Left renal cortex interstitium (tissue), 4 donors: Measurements from ENCODE around the gene MAPK14. TPM values are rescaled to one million over a fixed set of nuclear protein-coding genes. Genes with fewer than 3 reads are reported as not detected.

ENCODE experiments used
- DNase-seq, 4 donors: peaks; one replicate each; pipeline ENCODE4 v3.0.0-alpha.2; 2013; ENCODE audit warnings: low read depth in 4 of 4, low spot score in 2 of 4, missing footprints in 1 of 4
- polyA plus RNA-seq, 4 donors: library from polyadenylated mRNA; unstranded; fragments of 120-200 nt; gene quantifications; one replicate each; pipeline ENCODE4 v1.2.1, GENCODE V29; 2013; ENCODE audit not compliant: insufficient read length in 4 of 4

Gene MAPK14
- polyA plus RNA-seq, 4 donors: 48.7 to 54.2 (median 50.7) TPM

- DNase-seq: peak in 3 of 4 donors; percentile 43 to 49 (median 45)
These were observed 104.1 kb downstream of the MAPK14 start for GRCh38 chr6:36131511-36132245.

DNA sequence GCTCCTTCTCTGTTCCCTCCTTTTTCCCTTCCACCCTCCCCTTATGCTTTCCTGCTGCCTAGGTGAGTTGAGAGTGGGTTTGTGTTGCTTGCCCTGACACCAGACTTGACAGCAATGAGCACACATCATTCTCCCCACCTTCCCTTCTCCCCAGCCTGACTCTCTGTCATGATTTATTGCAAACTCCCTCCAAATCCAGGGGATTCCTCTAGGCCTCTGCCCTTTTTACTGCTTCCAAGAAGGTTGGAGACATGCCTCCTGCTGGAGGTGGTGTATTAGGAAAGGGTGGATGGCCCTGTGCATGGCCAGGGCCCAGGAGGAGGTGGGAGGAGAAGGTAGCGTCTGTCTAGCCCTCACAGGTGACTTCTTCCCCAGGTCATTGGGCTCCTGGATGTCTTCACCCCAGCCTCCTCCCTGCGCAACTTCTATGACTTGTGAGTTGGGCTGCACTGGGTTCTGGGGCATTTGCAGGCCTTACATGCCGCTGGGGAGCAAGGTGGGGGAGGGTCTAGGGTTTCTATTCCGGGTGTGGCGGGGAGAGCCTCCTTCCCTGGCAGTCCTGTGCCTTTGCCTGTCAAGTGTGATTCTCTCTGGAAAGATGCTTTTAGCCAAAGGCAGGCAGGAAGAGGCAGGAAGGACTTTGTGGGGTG is 104.8 kb downstream of the MAPK14 start:
- no peak for DNase-seq

- DNase-seq: no peak
These were observed 105.5 kb downstream of the MAPK14 start for GRCh38 chr6:36133148-36133547.

- no peak for DNase-seq
These were observed 106.3 kb downstream of the MAPK14 start for GRCh38 chr6:36133912-36134311.

GRCh38 chr6:36135053-36135731 is 107.6 kb downstream of the MAPK14 start:
- no peak for DNase-seq

- DNase-seq: no peak
These were observed 108.4 kb downstream of the MAPK14 start for GRCh38 chr6:36136034-36136433.

DNA sequence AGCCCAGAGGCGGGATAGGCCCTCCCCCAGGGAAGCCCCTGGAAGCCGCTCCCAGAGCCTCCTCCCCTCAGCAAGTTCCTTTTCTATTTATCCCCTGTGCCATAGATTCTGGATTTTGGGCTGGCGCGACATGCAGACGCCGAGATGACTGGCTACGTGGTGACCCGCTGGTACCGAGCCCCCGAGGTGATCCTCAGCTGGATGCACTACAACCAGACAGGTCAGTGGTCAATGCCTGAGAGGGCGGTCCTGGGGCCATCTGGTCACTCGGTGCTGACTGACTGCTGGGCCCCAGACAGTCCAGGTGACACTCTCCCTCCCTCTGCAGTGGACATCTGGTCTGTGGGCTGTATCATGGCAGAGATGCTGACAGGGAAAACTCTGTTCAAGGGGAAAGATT is 108.9 kb downstream of the MAPK14 start:
- DNase-seq: no peak

GRCh38 chr6:36138667-36139066 is 111.1 kb downstream of the MAPK14 start:
- no peak for DNase-seq

DNA sequence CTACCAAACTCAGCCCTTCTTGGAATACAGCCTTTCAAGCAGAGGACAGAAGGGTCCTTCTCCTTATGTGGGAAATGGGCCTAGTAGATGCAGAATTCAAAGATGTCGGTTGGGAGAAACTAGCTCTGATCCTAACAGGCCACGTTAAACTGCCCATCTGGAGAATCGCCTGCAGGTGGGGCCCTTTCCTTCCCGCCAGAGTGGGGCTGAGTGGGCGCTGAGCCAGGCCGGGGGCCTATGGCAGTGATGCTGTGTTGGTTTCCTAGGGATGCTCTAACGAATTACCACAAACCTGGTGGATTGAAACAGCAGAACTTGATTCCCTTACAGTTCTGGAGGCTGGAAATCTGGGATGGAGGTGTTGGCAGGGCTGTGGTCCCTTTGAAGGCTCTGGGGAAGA is 111.8 kb downstream of the MAPK14 start:
- DNase-seq: no peak

GRCh38 chr6:36139991-36140710 is 112.5 kb downstream of the MAPK14 start:
- no peak for DNase-seq

- no peak for DNase-seq
These were observed 113.5 kb downstream of the MAPK14 start for GRCh38 chr6:36141091-36141490.

DNA sequence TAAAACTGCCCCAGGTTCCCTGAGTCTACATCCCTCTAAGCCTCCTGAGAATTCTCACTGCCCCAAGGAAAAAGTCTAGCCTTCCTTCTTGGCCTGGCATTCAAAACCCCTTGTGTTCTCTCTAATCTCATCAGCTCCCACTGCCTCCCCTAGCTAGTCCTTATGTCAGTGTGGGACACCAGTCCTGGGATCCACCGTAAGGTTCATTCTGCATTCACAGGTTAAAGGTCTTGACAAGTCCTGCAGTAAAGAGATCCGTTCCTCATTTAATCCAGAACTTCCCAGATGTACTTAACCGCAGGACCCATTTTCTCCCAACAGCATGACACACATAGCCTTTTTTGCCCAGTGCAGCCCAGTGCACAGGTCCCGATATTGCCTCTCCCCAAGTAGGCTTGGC is 114.4 kb downstream of the MAPK14 start:
- no peak for DNase-seq

GRCh38 chr6:36142971-36143838 is 115.6 kb downstream of the MAPK14 start:
- no peak for DNase-seq

DNA sequence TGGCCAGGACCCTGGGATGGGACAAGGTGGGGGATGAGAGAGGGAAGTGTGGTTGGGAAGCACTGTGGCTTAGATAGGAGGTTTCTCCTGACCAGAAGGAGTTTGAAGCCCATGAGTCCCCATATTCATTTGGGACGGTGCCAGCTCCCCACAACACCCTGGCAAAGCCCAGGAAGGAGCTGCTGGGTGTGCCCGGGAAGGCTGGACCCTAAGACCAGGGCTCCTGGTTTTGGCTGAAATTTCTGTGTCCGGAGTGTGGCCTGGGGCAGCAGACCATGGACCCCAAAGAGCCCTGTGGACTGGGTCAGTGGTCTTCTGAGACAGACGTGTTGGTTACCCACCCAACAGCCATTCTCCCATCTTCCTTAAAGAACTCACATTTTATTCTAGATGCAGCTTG is 117.9 kb downstream of the MAPK14 start:
- no peak for DNase-seq

- DNase-seq: no peak
These were observed 119.7 kb downstream of the MAPK14 start for GRCh38 chr6:36147294-36147693.

- DNase-seq: no peak
These were observed 121.9 kb downstream of the MAPK14 start for GRCh38 chr6:36149476-36149875.

GRCh38 chr6:36150283-36150682 is 122.7 kb downstream of the MAPK14 start:
- no peak for DNase-seq

GRCh38 chr6:36154286-36154685 is 126.7 kb downstream of the MAPK14 start:
- no peak for DNase-seq

GRCh38 chr6:36155662-36156061 is 128.1 kb downstream of the MAPK14 start:
- no peak for DNase-seq

GRCh38 chr6:36160147-36160760 is 132.6 kb downstream of the MAPK14 start:
- no peak for DNase-seq
